ENCODE results near the gene FUT1.
"Not testable (repeated sequence)": the region's sequence is repeated elsewhere in the genome, so short reads cannot be mapped to it uniquely, and the experiment has no call there.

Gene FUT1

DNA sequence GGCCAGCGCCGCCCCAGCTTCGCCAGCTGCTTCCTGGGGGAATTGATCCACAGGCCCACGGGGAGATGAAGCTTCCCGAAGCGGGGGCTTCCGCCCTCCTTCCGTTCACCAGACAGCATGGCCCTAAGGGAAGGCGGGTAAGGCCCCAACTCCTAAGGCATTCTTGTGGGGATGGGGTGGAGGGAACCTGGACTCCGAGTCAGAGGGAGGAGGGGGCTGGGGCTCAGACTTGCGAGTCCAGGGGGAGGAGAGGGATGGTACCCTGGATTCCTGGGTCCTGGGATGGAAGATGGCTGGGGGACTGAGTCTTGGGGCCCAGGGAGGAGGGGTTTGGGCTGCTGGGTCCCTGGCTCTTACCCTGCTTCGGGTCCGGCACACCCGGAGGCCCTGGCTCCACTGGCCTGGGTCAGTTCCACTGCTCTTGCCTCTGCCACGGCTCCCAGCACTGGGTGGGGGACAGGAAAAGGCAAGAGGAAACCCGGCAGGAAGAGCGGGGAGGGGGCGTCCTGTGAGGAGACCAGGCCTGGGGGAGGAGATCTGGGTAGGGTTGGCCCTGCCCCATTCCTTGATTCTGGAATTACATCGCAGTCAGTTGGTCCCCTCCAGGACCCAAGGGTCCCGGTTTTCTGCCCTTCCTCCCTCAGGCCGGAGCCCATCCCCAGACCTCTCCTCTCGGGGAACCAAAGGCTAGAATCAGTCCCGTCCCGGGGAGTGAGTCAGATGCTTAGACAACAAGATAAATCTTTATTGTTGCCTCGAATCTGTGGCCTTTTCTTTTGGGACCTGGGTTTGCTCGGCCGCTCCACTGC is 12.1 kb downstream of the FUT1 start, which contains the start of gene RASIP1:
RASIP1 (minus strand) TSS at position 447 of the 809 bp plus-strand sequence; CDS start at position 119, 328 bp downstream.
- DNase-seq, result no peak

DNA sequence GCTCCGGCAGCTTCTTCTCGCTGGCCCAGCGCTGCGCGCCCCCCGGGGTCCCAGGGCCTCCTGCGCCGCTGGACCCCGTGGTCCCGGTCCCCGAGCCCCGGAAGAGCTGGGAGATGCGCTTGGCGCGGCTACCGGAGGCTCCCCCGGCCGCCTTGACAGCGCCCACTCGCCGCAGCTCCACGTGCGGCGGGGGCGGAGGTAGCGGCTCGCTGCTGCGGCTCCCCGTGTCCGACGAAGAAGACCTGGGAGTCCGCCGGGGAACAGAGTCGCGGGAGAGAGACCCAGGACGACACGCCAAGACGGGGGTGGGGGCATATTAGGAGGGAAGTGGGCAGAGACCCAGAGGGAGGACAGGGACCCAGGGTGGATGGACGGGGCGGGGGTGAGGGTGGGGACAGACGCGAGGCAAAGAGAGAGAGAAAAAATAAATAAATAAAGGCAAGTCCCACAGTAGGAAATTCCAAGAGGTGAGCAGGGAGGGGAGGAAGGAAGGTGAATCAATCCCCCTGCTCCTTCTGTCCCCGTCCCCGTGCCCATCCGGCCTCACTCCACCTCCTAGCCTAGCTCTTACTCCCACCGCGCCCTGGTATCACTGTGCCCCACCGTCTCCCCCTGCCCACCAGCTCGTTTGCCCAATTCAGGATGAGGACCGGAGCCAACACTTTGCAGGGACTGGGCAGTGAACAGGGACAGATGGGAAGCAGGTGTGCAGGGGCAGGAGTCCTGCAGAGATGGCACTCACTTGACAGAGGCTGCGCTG is 12.9 kb downstream of the FUT1 start:
- DNase-seq, result peak; percentile 67

DNA sequence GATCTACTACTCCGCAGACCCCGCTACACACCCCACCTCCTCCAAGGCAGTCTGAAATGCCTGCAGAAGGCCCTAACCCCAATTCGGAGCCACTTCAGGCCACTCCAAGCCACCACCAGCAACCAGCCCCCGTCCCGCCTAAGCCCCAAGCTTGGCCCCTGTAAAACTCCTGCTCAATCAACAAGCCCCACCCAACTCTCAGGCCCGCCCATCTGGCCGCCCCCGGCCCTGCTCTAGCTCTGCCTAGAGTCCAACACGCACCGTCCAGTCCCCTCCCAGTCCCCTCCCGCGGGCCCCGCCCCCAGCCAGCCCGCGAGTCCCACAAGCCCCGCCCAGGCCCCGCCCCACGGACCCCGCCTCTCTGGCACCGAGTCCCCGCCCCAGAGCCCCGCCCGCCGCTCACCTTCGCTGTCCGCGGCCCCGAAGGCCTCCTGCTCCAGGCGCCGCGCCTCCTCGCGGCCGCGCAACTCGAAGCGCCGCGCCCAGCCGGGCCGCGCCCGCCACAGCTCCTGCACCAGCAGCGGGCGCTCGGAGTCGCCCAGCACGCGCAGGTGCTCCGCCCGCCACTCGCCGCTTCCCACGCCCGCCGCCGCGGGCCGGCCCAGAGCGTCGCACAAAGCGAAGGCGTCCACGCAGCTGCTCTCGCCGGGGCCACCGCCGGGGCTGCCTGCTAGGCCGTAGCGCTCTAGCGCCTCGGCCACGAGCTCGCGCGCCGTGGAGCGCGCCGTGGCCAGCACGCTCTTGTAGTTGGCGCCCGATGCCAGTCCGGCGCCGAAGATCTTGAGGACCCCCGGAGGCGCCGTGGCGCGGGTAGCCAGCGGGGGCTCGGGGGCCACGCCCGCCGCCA is 13.7 kb downstream of the FUT1 start:
- DNase-seq, result peak; percentile 96

DNA sequence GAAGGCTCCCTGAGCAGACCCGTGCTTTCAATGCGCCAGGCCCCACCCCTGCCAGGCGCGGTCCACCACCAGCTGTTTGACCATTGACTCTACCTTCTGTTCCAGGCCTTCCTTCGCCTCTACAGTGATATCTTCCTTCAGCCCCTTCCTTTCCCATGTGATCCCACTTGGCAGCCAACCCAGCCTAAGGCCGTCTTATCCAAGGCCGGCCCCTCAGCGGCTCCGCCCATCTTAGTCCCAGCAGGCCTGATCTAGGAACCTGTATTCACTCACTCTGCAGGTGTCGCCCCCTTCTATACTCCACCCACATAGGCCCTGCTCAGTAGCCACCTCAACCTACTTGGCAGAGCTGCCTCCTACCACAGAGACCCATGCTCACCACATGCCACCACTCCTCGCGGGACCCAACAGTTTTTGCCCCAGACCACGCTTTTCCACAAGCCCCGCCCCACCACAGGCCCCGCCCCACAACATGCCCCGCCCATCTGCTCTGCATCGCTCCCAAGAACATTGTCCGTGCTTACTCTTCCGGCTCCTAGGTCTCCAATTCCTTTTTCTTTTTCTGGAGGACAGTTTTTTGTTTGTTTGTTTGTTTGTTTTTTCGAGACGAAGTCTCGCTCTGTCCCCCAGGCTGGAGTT is 15.0 kb downstream of the FUT1 start:
- DNase-seq, result peak; percentile 32

DNA sequence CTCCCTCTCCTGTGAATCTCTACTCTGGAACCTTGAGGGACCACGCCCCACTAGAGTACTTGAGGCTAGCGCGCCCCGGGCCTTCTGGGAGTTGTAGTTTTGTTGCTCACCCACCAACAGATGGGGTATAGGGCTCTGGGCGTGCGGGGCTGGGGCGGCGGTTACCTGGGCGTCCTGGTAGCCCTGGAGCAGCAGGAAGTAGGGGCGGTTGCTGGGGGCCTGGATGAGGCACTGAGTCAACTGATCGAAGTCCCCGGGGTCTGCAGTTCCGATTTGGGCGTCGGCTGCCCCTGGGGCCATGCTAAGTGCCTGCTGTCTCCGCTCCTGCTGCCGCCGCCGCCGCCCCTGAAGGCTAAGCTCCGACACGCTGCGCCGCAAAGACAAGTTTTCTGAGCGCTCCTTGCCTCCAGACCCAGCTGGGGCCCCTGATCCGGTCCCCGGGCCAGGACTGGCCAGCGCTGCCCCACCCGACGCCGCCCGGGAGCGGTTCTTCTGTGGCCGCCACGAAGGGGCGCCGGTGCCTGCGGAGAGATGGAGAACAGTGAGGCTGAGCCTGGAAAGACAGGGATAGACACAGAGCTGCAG is 17.3 kb downstream of the FUT1 start:
- peak; percentile 63 for DNase-seq

DNA sequence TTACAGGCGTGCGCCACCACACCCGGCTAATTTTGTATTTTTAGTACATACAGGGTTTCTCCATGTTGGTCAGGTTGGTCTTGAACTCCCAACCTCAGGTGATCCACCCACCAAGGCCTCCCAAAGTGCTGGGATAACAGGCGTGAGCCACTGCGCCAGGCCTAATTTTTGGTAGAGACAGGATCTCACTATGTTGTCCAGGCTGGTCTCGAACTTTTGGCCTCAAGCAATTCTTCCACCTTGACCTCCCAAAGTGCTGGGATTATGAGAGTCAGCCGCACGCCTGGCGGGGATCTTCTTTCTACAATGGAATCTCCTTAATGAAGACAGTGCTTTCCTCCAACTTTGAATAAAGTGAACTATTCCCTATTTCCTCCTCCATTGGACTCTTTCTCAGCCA is 17.8 kb downstream of the FUT1 start:
- no peak for DNase-seq

DNA sequence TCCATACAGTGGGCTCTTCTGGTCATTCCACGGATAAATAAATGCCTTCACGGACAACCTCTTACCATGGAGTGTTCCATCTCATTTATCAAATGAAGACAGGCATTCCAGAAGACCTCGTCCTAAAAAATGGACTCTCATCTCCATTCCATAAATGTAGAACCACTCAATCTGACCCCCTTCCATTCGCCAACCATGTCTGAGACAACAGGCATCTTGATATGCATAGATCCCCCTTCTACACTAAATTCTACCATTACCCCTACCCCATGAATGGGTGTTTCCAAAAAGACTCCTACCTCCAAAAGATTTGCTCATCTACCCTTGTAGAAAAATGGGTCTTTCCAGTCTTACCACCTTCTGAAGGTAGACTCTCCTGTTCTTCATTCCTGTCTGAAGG is 21.0 kb downstream of the FUT1 start:
- DNase-seq, result no peak

DNA sequence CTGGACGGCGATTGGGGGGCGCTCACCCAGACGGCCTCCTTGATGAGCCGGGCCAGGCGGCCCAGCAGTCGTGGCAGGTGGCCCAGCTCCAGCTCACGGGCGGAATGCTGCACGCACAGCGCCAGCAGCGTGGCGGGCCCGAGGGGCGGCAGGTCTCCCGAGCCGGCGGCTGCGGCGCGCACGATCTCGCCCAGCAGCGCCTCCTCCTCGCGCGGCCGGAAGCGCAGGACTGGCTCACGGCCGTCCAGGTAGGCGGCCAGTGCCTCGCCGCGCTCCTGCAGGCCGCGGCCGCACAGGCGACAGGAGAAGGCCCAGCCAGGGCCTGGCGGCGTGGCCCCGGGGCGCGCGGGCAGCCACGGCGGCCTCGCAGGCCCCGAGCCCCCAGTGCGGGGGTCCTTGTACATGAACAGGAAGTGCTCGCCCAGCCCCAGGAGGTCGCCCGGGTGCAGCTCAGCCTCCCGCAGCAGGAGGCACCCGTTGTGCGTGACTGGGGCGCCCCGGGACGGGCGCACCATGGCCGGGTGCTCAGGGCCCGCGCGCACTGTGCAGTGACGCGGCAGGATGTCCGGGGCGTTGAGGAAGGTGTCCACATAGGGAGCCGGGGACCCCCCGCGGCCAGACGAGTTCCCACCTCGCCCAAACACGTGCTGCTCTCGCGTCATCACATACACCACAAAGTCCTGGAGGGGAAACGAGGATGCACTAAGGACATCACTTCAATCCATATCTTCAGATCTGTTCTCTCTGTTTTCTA is 23.4 kb downstream of the FUT1 start:
- no peak for DNase-seq

DNA sequence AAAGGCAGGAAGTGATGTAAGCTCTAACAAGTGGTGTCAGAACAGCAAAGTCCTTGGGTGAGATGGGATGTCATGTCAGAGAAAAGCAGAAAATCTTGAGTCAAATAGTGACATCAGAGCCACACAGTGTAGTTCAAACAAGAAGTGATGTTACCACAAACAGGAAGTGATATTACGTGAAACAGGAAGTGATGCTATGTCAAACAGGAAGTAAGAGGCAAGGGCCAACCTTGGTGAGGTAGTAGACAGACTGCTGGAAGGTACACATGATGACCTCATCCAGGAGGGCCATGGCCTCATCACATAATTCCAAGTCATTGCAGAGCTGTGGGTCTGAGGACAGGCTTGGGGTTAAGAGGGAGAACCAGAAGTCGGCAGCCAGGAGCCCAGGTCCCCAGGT is 25.9 kb downstream of the FUT1 start:
- no peak for DNase-seq

DNA sequence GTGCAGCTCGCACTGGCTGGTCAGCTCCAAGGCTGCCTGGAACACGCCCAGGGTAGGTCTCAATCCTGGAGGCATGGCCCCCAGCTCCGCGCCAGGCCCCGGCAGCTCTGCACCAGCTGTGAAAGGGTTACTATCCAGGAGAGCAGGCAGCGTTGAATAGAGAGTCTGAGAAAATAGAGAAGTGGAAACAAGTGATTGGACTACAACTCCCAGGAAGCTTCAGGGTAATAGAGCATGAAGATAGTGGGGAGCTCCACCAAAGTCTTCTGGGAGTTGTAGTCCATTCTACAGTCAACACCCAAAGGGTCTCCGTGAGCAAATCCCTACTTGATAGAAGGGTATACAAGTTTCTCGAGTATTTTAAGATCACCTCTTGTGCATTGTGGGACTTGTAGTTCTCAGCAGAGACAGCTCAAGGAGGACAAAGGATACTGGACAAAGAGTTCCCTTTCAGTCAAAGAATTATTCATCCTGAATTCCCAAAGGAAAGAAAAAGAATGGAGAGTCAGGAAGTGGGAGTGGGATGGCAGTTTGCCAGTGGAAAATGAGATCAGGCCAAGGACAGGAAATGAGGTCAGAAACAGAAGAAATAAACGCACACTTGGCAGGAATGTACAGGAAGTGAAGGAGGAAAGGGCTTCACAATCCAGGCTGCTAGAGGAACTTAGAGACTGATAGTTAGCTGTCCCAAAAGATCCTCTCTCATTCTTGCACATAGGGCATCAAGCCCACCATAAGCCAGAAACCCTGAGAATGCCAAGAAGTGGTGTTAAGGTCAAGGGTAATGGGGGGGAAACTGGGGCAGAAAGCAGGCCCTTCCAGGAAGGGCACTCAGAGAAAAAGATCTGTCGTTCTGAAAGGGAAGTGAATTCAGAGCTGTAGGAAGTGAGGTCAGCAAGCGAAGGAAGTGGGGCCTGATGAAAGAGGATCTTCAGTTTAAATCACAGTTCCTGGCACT is 27.4 kb downstream of the FUT1 start:
- peak; percentile 41 for DNase-seq

DNA sequence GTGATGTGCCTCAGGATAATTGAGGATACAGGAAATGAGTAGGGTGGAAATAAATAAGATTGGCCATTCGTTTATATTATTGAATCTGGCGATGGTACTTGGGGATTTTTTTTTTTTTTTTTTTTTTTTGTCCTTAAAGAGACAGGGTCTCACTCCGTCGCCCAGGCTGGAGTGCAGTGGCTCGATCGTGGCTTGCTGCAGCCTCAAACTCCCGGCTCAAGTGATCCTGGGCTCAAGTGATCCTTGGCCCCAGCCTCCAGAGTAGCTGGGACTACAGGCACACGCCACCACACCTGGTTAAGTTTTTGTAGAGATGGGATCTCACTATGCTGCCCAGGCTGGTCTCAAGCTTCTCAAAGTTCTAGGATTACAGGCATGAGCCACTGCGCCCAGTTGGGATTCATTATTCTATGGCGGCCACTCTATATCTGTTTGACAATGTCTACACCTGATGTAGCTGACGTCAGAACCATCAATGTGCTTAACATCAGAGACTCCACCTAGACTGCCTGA is 30.2 kb downstream of the FUT1 start:
- no peak for DNase-seq

DNA sequence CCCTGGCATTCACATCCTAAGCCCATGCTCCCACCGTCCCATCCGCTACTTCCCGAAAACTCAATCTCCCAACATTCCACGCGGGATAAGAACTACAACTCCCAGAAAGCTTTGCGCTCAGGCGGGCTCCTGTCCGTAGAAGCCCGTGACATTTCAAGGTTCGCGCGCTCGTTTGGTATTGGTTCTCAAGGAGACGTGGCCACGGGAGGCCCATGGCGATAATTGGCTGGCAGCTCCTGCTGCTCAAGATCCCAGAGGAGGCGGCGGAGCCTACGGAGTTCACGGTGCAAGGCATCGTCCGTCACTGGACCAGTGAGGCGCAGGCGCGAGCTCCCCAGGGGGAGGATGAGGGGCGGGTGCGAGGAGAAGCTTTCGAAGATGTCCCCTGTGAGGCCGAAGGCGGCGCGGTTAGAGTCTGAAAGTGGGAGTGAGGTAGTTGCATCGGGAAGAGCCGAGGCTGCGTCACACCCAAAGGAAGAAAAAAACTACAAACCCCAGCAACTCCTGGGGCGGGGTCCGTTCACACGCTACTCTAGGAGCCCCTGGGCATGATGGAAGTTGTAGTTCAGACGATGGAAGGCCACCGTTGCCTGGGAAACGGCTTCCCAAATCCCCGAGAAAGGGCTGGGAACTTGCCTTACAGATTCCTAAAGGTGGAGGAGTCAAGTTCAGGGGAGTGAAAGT is 31.7 kb downstream of the FUT1 start:
- DNase-seq, result peak; percentile 99

DNA sequence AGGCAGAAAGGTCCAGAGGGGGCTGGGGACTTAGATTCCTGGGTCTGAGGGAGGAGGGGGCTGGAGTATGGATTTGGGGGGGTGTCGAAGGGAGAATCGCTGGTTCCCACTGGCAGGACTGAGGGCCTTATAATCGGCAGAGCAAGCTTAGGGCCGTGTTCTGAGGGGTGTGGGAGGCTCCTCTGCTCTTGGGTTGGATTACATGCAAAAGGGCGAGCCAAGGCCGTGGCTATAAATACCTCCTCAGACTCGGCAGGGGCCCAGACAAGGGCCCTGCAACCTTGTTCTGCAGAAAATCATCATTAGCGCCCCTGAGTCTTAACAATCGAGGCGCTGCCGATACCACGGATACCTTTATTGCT is 32.2 kb downstream of the FUT1 start:
- no peak for DNase-seq

DNA sequence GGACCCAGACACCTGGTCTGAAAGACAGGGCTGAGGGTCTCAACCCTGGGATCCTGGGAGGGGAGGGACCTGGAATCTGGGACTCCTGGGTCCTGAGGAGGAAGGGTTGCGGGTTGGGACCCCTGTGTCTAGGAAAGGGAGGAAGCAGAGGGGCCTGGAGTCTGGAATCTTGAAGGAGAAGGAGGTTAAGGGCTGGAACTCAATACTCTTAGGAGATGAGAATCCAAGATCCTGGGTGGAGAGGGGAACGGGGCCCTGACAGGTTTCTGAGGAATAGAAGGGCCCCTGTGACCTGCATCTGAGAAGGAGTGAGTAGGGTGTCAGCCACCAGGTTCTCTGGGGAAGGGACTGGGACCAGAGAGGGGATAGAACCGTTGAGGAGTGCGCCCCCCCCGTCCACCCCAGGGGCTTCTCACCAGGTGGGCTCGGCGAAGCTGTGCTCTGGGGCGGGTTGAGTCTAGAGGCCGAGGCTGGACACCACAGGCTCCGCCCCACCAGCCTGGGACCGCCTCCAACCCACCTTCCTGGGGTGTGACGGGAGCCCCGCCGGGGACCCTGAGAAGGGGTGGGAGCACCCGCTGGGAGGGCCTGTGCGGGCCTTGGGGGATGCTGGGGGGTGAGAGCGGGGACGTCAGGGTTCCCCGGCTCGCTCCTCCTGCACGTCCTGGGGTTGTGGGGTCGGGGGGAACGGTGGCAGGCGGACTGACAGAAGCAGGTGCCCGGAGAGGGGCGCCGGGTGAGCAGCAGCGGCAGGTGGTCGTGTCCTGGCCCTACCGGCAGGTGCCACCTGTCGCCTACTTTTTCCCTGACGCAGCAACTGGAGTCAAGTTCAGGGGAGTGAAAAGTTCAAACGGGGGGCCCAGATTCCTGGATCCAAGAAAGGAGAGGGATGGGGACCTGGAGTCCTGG is 32.9 kb downstream of the FUT1 start, which contains the start of gene MAMSTR:
MAMSTR (minus strand) TSS at position 463 of the 909 bp plus-strand sequence. CDS start 694 bp downstream, outside the sequence.
- DNase-seq, result peak; percentile 36

DNA sequence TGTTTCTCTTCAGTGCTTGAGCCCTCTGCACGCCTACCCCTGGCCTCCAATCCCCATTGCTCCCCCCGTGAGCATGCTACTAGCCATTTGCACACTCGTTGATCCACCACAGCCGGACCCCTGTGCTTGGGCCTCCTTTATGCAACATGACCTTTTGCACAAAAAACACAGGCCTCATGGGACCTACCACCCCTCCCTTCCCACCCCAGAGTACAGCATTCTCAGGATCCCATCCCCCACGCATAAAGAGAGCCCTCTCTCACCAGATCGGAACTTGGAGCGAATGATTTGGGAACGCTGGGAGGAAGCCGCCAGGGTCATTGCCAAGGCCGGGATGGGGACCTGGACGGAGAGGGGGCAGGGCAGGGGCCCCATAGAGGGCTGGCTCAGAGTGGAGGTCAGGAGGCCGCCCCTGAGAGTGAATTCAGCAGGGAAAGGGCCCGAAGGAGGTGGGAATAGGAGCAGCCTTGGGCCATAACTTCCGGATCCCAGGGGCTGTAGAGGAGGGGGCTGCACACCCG is 33.7 kb downstream of the FUT1 start:
- no peak for DNase-seq

DNA sequence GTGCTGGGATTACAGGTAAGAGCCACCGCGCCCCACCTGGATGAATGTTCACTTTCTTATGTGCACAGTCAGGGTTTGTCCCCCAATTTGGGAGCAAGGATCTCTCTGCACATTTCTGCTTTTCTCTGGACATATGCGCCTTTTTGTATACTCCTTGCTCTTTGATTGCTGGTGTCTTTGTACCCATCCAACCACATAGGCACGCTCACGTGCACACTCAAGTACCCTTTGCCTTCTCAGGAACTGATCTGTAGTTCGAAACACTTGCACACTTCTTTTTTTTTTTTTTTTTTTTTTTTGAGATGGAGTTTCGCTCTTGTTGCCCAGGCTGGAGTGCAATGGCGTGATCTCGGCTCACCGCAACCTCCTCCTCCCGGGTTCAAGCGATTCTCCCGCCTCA is 34.3 kb downstream of the FUT1 start:
- DNase-seq, result not testable (repeated sequence)

DNA sequence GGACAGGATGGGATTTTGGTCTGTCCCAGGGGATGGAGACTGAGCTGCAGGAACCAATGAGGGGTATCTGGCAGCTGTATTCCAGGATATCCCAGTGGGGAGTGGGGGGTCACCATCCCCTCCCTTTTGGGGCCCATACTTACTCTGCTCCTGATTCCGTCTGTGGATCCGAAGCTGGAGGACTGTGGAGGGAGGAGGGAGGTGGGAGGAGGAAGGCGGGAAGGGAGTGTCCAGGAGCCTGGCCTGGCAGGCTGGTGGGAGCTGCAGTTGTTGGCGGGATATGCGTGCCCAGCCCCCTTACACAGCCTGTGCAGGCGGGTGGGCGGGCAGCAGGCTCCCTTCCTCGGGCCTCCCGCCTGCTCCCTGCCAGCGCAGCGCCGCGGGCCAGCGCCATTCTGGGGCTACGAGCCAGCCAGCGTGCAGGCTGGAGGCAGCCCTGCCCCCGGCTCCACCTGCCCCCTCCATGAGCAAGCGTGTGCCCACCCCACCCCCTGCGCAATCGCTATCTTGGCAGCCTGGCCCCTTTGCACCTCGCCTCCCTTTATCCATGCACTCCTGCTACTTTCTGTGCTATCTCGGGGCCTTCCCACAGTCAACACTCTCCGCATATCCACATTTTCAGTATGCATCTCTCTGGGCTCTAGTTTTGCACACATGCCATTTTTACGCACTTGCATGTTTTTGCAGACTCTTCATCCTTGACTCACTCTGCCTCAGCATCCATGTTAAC is 35.7 kb downstream of the FUT1 start:
- peak; percentile 56 for DNase-seq

All from NCI-H146 (cell line).